Right renal cortex interstitium (tissue), 3 donors: ENCODE results near the gene THTPA. TPM values are rescaled to one million over a fixed set of nuclear protein-coding genes. Genes with fewer than 3 reads are reported as not detected.
"Not testable (repeated sequence)": the region's sequence is repeated elsewhere in the genome, so short reads cannot be mapped to it uniquely, and the experiment has no call there.

Experiments
- DNase-seq, 3 donors: peaks; one replicate each; pipeline ENCODE4 v3.0.0-alpha.2; 2013; ENCODE audit warnings: low read depth in 3 of 3, low spot score in 2 of 3
- polyA plus RNA-seq, 3 donors: library from polyadenylated mRNA; unstranded; fragments of 120-200 nt; gene quantifications; one replicate each; pipeline ENCODE4 v1.2.1, GENCODE V29; 2013; ENCODE audit not compliant: insufficient read length in 3 of 3

The THTPA gene
- polyA plus RNA-seq, 3 donors = 14.2 to 18.5 (median 17.4) TPM

- no peak for DNase-seq
Measured at GRCh38 chr14:23532658-23533057, 23.4 kb upstream of the THTPA start.

- DNase-seq = no peak
Measured at GRCh38 chr14:23533652-23534435, 22.2 kb upstream of the THTPA start.

GRCh38 chr14:23535943-23536342, 20.1 kb upstream of the THTPA start:
- DNase-seq = no peak

- DNase-seq = no peak
Measured at GRCh38 chr14:23536494-23536893, 19.6 kb upstream of the THTPA start.

DNA sequence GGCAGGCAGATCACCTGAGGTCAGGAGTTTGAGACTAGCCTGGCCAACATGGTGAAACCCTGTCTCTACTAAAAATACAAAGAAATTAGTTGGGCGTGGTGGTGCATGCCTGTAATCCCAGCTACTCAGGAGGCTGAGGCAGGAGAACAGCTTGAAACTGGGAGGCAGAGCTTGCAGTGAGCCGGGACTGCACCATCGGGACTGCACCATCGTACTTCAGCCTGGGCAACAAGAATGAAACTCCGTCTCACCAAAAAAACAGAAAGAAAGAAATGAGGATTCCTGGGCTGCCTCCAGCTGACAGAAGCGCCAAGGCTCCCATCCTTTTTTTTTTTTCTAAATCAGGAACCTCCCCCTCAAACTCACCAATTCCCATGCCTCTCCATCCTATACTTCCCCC, 19.2 kb upstream of the THTPA start:
- DNase-seq = not testable (repeated sequence)

DNA sequence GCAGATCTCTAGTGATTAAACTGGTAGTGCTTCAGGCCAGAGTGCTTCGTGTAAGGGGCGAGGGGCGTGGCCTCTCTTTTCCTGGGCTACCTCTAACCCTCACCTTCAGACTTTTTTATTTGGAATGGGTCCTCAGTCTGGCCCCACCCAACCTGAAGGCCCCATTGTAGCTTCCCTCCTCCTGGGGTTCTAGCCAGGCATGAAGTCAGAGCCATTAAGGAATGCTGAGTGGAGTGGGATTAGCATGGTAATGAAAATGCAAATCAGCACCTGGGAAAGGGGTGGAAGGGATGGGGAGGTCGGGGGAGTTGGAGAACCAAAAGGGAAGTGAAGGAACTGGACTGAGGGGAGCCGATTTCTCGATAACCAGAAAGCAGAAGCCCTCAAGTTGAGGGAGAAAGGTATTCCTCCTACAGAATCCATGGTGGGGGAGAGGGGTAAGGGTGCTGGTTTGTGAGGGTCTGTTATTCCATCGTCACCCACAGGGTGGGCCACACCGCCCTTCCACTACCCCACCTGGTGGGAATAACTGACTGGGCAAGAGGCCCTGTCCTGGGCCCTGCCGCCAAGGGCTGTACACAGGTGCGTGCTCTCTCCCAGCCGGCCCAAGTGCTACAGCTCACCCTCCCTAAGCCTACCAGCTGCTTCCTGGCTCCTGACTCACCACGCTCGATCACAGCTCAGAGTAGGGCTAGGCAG, 18.6 kb upstream of the THTPA start:
- DNase-seq = no peak

GRCh38 chr14:23538050-23538718, 17.9 kb upstream of the THTPA start:
- no peak for DNase-seq

DNA sequence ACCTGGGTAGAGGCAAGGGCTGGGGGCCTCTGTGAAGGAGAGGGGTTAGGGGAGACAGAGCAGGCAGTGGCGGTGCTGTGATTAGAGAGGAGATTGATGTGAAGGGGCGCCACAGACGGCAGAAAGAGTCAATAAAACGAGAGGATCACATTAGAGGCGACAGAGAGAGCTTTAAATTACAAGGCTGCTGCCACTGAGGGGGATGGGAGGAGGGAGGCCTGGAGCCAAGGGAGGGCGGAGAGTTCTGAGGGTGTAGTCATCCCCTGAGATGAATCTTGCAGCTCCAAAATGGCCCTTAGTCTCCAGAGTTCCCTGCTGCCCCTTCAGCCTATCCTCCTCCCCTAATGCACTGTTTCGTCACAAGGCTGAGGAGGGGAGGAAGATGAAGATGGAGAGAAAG, 17.3 kb upstream of the THTPA start:
- no peak for DNase-seq

- DNase-seq = no peak
Measured at GRCh38 chr14:23539248-23540140, 16.6 kb upstream of the THTPA start.

- DNase-seq = no peak
Measured at GRCh38 chr14:23540141-23540469, 16.0 kb upstream of the THTPA start.

DNA sequence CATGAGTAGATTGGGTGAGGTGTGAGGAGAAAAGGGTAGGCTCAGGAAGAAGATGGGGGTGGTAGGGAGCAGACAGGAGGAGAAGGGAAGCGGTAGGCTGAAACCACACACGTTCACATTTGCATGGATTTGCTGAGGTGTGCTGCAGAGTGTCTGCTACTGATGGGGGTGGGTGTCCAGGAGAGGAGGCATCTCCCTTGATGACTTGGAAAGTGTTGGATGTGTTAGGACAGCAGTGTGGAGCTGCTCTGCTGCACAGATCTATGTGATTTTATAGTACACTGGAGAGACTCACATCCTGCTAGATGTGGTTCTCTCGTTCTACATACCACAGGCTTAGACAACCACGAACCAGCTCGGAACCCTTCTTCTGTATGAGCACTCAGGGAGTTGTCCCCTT, 13.8 kb upstream of the THTPA start:
- DNase-seq = no peak

DNA sequence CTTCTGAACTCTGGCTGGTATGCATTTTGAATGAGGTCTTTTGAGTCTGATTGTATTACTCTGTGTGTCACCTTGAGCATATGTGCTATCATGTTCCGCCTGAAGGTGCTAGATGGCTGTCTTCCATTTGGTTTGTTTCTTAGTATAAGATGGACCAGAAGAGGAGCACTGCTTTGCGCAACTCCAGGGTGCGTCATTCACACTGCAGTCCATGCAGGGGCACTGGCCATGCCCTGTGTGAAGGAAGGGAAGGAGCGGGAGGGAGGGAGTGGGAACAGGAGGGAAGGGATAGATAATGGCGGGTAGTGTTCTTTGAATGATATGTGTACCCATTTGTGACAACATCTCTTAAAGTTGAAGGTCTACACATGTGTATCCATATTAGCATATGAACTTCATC, 12.7 kb upstream of the THTPA start:
- DNase-seq = no peak

DNA sequence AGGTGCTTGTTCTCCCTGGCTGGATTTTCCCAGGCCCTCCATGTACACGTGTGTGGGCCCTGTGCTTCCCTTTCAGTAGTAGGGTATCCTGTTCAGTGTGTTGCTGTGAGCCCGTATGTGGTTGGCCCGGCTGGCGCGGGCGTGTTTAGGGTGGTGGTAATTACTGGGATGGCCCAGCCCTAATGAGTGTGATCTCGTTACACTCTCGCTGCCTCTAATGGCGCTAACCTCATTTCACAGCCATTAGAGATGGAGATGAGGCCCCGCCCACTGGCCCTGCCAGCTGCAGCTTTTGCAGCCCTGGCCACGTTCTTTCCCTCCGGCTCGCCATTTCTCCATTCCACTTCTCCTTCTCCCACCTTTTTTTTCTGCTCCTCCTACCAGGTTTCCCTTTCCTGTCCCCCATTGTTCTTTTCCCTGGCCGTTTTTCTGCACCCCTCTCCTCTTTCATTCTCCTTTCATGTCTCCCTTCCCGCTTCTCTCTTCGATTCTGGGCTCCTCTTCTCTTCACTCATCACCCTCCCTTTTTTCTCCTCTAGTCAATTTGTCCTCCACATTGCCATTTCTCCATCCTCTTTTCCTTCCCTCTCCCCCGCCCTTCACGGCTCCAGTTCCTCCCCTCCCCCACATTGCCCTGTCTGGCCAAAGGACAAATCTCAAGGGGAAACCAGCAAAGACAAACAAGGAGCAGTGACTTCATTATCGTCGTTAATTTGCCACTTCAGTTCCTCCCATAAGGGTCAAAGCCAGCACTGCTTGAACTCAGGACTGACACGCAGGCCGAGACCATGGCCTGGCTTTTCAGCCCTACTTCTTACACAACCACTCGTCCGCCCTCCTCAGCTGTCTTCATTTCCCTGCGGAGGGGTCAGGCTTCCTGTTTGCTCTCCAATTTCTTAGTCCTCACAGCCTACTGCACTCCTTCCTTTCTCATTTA, 11.3 kb upstream of the THTPA start:
- no peak for DNase-seq

DNA sequence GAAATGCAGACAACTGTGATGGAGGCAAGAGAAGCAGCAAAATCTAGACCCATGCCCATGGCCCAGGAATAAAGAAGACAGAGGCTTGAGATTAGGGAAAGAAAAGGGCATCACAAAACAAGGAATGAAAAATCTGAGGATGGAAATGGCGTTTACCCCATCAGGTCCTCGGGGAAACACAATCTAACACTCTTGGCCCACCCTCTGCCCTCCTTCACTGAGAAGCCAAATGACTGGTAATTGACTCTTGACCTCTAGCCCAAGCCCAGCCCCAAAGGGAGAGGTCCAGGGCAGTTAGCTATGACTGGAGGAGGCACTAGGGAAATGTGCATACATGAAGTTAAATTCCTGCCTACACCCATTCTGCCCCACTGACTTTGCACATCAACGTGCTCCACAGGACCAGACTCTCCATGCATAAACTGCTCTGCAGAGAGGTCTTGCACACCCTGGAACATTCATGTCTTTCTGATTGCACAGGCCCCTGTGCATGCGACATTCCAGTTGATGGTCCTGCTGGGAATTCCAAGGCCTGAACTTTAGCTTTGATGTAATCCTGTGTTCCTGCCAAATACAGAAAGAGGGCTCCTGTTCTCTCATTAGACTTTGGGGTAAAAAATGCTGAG, 10.2 kb upstream of the THTPA start:
- no peak for DNase-seq

DNA sequence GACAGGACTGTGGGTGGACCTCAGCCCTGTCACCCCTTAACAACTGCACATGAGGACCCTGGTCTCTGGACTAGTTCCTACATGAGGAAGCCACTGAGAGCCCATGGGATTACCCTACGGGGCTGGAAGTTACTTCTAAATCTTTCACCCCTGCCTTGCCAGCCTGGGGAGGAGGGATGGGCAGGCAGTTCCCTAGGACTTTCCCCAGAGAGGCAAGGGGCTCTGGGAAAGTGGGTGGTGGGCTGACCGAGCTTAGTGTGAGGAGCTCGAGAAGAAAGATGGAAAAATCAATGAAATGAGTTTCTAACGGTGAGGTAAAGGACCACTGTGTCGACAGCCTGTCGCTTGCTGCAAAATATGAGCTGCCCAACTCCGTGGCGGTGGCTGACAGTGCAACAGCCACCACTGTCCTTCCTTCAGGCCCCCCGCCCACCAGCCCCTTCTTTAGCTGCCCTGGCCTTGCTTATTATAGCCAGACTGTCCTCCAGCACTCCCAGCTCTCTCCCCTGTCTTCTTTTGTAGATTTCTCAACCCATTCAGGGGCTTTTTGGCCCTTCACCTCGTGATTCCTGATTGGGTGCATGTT, 9.5 kb upstream of the THTPA start:
- no peak for DNase-seq

DNA sequence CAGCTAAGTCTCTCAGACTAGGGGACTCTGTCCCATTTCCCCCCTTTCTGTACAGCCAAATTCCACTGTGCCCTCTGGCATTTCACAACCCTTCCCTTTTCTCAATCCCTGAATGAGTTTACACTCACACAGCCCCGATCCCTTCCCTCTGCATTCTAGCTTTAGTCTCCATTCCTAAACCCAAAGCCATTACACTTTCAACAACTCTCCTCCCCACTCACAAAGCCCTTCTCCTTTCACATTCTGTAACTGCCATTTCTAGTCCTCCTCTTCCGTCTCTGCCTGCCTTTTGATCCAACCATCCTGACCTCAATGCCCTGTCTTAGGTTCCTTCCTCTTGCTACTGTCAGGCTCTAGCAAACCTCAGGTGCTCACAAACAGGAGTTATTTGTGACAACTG, 8.1 kb upstream of the THTPA start:
- DNase-seq = no peak

DNA sequence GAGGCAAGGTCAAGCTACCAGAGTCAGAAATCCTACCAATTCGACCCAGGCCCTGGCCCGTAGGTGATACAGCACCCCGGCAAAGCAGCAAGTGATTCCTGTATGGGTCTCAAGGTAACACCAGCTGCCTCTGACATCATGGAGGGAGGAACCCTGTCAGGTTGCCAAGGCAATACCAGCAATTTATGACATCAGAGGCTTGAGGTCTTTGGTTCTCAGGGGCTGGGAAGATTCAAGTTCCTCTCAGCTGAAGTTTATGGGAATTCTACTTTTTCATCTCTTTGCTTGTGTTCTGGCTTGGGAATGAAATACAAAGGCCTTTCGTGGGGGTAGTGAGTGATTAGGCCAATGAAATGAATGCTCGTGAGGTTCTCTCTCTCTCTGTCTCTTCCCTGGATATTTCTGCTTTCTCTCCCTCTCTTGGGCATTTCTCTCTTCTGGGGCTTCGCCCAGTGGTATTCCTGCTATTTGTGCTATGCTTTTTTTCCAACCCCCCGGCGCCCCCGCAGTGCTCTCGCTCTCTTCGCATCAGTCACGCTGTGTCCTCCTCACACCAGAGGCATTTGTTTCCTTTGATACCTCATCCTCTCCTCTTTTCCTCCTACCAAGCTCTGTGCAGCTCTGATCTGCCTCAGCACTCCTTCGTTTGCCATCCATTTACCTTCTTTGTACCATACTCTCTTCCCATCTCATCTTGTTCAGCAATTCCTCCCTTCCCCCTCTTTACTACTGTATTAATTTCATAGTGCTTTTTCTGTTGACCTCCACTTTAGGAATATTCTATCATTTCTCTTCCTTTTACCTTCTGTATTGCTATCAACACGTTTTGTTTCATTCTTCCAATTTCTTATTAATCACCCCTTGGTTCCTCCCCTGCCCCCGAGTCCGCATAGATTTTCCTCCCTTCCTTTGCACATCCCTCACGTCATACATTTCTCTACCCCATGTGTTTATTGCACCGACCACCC, 7.4 kb upstream of the THTPA start:
- no peak for DNase-seq
